Caco-2 (cell line): ENCODE measurements around the gene BCL3. TPM values are rescaled to one million over a fixed set of nuclear protein-coding genes. Genes with fewer than 3 reads are reported as not detected.

Experiments used
- BruUV-seq: library from RNA; stranded (reverse); fragments of 400-500 nt; replicated peaks from 2 replicates; lab custom pipeline; 2021; lab: Mats Ljungman, UMichigan
- CTCF ChIA-PET: fragments of 300-600 bp; sonication (Branson Sonifier 250); formaldehyde crosslinking; loops from one replicate; lab custom pipeline; 2022; ENCODE audit warnings: antibody characterized with exemption; lab: Charles Lee
- POLR2A ChIA-PET: fragments of 300-600 bp; sonication (Branson Sonifier 250); formaldehyde crosslinking; loops from one replicate; lab custom pipeline; 2022; ENCODE audit warnings: antibody characterized with exemption; lab: Charles Lee
- DNase-seq, 2 experiments: peaks; one replicate each; pipeline versions ENCODE4 v3.0.0 to v3.0.0-alpha.2; 2020 to 2022
- H3K27me3 ChIP-seq: replicated peaks from 2 replicates; pipeline ENCODE4 v1.6.0; 2011; ENCODE audit warnings: low read length; ENCODE audit not compliant: control insufficient read depth, insufficient read depth
- H3K36me3 ChIP-seq: 2 replicates; pipeline ENCODE4 v1.5.1; 2011; ENCODE audit warnings: low read length; ENCODE audit not compliant: control insufficient read depth, insufficient read depth
- H3K4me1 ChIP-seq: fragments of 250-450 bp; sonication (Bioruptor Pico); 2 replicates; pipeline ENCODE4 v1.5.1; 2020; ENCODE audit warnings: mild to moderate bottlenecking
- H3K4me3 ChIP-seq: 2 replicates; pipeline ENCODE4 v1.5.1; 2011; ENCODE audit warnings: low read depth, mild to moderate bottlenecking, control low read depth, low read length
- H3K9me3 ChIP-seq: fragments of 250-450 bp; sonication (Bioruptor Pico); 2 replicates; pipeline ENCODE4 v1.5.1; 2020; ENCODE audit warnings: mild to moderate bottlenecking, moderate library complexity
- H3K27ac Mint-ChIP-seq: one replicate; pipeline ENCODE4 v1.8.0; 2022; ENCODE audit warnings: mixed read lengths; ENCODE audit not compliant: unreplicated experiment
- H3K27me3 Mint-ChIP-seq: one replicate; pipeline ENCODE4 v1.8.0; 2022; ENCODE audit warnings: mixed read lengths; ENCODE audit not compliant: insufficient read depth, unreplicated experiment
- H3K36me3 Mint-ChIP-seq: one replicate; pipeline ENCODE4 v1.8.0; 2022; ENCODE audit warnings: mild to moderate bottlenecking, mixed read lengths; ENCODE audit not compliant: insufficient read depth, unreplicated experiment
- H3K4me1 Mint-ChIP-seq: one replicate; pipeline ENCODE4 v1.8.0; 2022; ENCODE audit warnings: low read depth, mixed read lengths; ENCODE audit not compliant: unreplicated experiment
- H3K4me3 Mint-ChIP-seq: one replicate; pipeline ENCODE4 v1.8.0; 2022; ENCODE audit warnings: mild to moderate bottlenecking, moderate library complexity, mixed read lengths; ENCODE audit not compliant: unreplicated experiment
- H3K9me3 Mint-ChIP-seq: one replicate; pipeline ENCODE4 v1.8.0; 2022; ENCODE audit warnings: mixed read lengths; ENCODE audit not compliant: unreplicated experiment
- CTCF ChIP-seq, 2 experiments: fragments of 200-600 bp in 1 of 2; IDR thresholded peaks; 1 replicate in 1 of 2; 2 replicates in 1 of 2; pipeline versions ENCODE4 v1.5.1 to v1.8.0; 2011 to 2022; ENCODE audit warnings: antibody characterized with exemption in 1 of 2, control low read depth in 1 of 2, inconsistent platforms in 1 of 2, low read depth in 1 of 2, low read length in 1 of 2, mild to moderate bottlenecking in 1 of 2, moderate library complexity in 1 of 2; ENCODE audit not compliant: insufficient read depth in 1 of 2, severe bottlenecking in 1 of 2, unreplicated experiment in 1 of 2
- intact Hi-C: fragments of 100-400 bp; cut with micrococcal nuclease; formaldehyde crosslinking; loops from one replicate; pipeline ENCODE4 v1.10.0; 2022; ENCODE audit not compliant: unreplicated experiment
- total RNA-seq: library from RNA; stranded (reverse); gene quantifications from 2 replicates; pipeline ENCODE4 v1.2.3, GENCODE V29; 2022

The BCL3 gene
- total RNA-seq, 1 experiment from 2014 or later, result 15.5 TPM

DNA sequence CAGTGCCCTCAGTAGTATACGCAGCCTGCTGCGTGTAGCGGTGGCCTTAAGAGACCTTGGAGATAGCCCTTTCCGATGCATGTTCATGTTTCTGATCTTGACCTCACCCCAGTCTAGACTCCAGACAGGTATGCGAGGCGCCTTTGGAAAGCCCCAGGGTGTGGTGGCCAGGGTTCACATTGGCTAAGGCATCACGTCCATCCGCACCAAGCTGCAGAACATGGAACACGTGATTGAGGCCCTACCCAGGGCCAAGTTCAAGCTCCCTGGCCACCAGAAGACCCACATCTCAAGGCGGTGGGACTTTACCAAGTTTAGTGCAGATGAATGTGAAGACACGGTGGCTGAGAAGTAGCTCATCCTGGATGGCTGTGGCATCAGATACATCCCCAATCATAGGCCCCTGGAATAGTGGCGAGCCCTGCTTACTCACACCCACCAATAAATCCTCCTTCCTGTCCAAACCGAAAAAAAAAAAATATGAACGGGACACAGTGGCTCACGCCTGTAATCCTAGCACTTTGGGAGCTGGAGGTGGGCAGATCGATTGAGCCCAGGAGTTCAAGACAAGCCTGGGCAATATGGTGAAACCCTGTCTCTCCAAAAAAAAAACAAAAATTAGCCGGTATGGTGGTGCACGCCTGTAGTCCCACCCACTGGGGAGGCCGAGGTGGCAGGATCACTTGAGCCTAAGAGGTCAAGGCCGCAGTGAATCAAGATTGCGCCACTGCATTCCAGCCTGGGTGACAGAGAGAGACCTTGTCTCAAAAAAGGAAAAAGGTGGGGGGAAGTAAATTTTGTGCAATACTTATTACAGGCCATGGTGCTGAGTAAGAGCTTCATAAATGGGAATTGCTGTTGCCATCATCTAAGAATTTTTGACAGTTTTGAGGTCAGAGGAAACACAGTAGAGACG lies 16.8 kb downstream of the BCL3 start:
- Mint-ChIP-seq H3K9me3 (no peaks in the 10 kb centered on the region), H3K27ac (no peak overlapping the region), H3K27me3 (no peaks in the 10 kb centered on the region), H3K4me3 (no peak overlapping the region), H3K36me3 (peaks cover under 1% of the 10 kb centered on the region), H3K4me1 (no peaks in the 10 kb centered on the region)
- H3K4me3 ChIP-seq, result no peak overlapping the region
- peaks cover 4% of the 10 kb centered on the region; the same call in 1 of the 2 replicates for H3K4me1 ChIP-seq
- POLR2A ChIA-PET, result interaction anchor here (0.6 kb wide), 1 partner anchor 38 kb away, joined by 6 read pairs; no protein-coding TSS in a partner anchor
- BruUV-seq, result no TSS peak
- intact Hi-C loops, result no loop called here
- no peaks in the 10 kb centered on the region for H3K27me3 ChIP-seq
- DNase-seq, result no peak
- H3K9me3 ChIP-seq, result no peaks in the 10 kb centered on the region
- no peaks in the 10 kb centered on the region for H3K36me3 ChIP-seq
- TF ChIP-seq CTCF (IDR thresholded peaks at IDR 0.05; ENCODE audit: insufficient read depth in 1 of 2, low read depth in 1 of 2, low read length in 1 of 2, severe bottlenecking in 1 of 2, unreplicated experiment in 1 of 2), result no peak
- CTCF ChIA-PET, result interaction anchor here (0.5 to 1.6 kb wide), 5 partner anchors 41 to 195 kb away, joined by 3 to 9 read pairs (median 5); no protein-coding TSS in a partner anchor

GRCh38 chr19:44765949-44766335 lies 17.4 kb downstream of the BCL3 start:
- no peak for DNase-seq
- Histone ChIP-seq H3K36me3 (no peaks in the 10 kb centered on the region), H3K9me3 (no peaks in the 10 kb centered on the region), H3K27me3 (no peaks in the 10 kb centered on the region), H3K4me1 (peaks cover 4% of the 10 kb centered on the region; the same call in 1 of the 2 replicates), H3K4me3 (no peak overlapping the region)
- intact Hi-C loops, result no loop called here
- H3K27me3 Mint-ChIP-seq, result no peaks in the 10 kb centered on the region
- peaks cover 5% of the 10 kb centered on the region for H3K36me3 Mint-ChIP-seq
- no peaks in the 10 kb centered on the region for H3K4me1 Mint-ChIP-seq
- POLR2A ChIA-PET, result no interaction called here
- no peak overlapping the region for H3K4me3 Mint-ChIP-seq
- H3K27ac Mint-ChIP-seq, result no peak overlapping the region
- no peak for TF ChIP-seq CTCF (IDR thresholded peaks at IDR 0.05; ENCODE audit: insufficient read depth in 1 of 2, low read depth in 1 of 2, low read length in 1 of 2, severe bottlenecking in 1 of 2, unreplicated experiment in 1 of 2)
- H3K9me3 Mint-ChIP-seq, result no peaks in the 10 kb centered on the region
- CTCF ChIA-PET, result interaction anchor here (0.5 to 1.6 kb wide), 5 partner anchors 42 to 195 kb away, joined by 3 to 9 read pairs (median 5); no protein-coding TSS in a partner anchor
- no TSS peak for BruUV-seq

GRCh38 chr19:44767295-44768180 lies 19.0 kb downstream of the BCL3 start:
- intact Hi-C loops, result no loop called here
- Mint-ChIP-seq H3K27me3 (no peaks in the 10 kb centered on the region), H3K4me3 (no peak overlapping the region), H3K9me3 (no peaks in the 10 kb centered on the region), H3K4me1 (no peaks in the 10 kb centered on the region), H3K27ac (no peak overlapping the region), H3K36me3 (peaks cover 5% of the 10 kb centered on the region)
- no TSS peak for BruUV-seq
- no peak for TF ChIP-seq CTCF (IDR thresholded peaks at IDR 0.05; ENCODE audit: insufficient read depth in 1 of 2, low read depth in 1 of 2, low read length in 1 of 2, severe bottlenecking in 1 of 2, unreplicated experiment in 1 of 2)
- Histone ChIP-seq H3K4me3 (no peak overlapping the region), H3K36me3 (no peaks in the 10 kb centered on the region), H3K4me1 (peaks cover 4% of the 10 kb centered on the region; the same call in 1 of the 2 replicates), H3K9me3 (no peaks in the 10 kb centered on the region), H3K27me3 (no peaks in the 10 kb centered on the region)
- ChIA-PET CTCF (interaction anchor here (0.6 to 1.5 kb wide), 4 partner anchors 18 to 44 kb away, joined by 3 to 6 read pairs (median 5); no protein-coding TSS in a partner anchor), POLR2A (no interaction called here)
- DNase-seq, result no peak
